B cell (primary cell): ENCODE data around the gene RHPN2. TPM values are rescaled to one million over a fixed set of nuclear protein-coding genes. Genes with fewer than 3 reads are reported as not detected.

Experiments used
- ATAC-seq: fragments of 200-7000 bp; cut with Tn5 transposase; one replicate; pipeline ENCODE4 v1.10.0; 2021; ENCODE audit warnings: low read depth, mild to moderate bottlenecking, moderate number of reproducible peaks, moderate library complexity
- CTCF ChIA-PET: fragments of 350-600 bp; sonication (Branson Sonifier 250); formaldehyde crosslinking; loops from one replicate; lab custom pipeline; 2021; ENCODE audit warnings: antibody characterized with exemption, inconsistent platforms; lab: Charles Lee
- POLR2A ChIA-PET: fragments of 350-600 bp; sonication (Branson Sonifier 250); formaldehyde crosslinking; loops from one replicate; lab custom pipeline; 2021; ENCODE audit warnings: antibody characterized with exemption; lab: Charles Lee
- DNase-seq: peaks from one replicate; pipeline ENCODE4 v3.0.0; 2013
- H2AFZ ChIP-seq: 2 replicates; pipeline ENCODE4 v1.6.1; 2012; ENCODE audit warnings: mild to moderate bottlenecking, low read depth, low read length; ENCODE audit not compliant: insufficient read depth, poor library complexity, severe bottlenecking
- H3K27ac ChIP-seq, 2 donors: 1 replicate in 1 of 2; 2 replicates in 1 of 2; pipeline ENCODE4 v1.5.1; 2012 to 2013; ENCODE audit warnings: low read length in 2 of 2, mild to moderate bottlenecking in 2 of 2, moderate library complexity in 1 of 2
- H3K27me3 ChIP-seq, 4 experiments: fragments of 200-600 bp in 1 of 4; sonication (generic) in 1 of 4; replicated peaks in 1 of 4; 1 replicate in 2 of 4; 2 replicates in 2 of 4; pipeline versions ENCODE4 v1.6.1 to v1.7.0; 2013 to 2016; ENCODE audit warnings: low read length in 3 of 4, mild to moderate bottlenecking in 2 of 4, mixed read lengths in 1 of 4, moderate library complexity in 1 of 4; ENCODE audit not compliant: insufficient read depth in 4 of 4, control insufficient read depth in 3 of 4; ENCODE audit errors: control extremely low read depth in 1 of 4
- H3K36me3 ChIP-seq, 2 experiments: replicated peaks in 1 of 2; 1 replicate in 1 of 2; 2 replicates in 1 of 2; pipeline versions ENCODE4 v1.6.1 to v1.7.1; 2013; ENCODE audit warnings: low read length in 1 of 2; ENCODE audit not compliant: insufficient read depth in 2 of 2, control insufficient read depth in 1 of 2; ENCODE audit errors: control extremely low read depth in 1 of 2, extremely low read depth in 1 of 2
- H3K4me1 ChIP-seq, 2 donors: fragments of 200-600 bp in 1 of 2; sonication (generic) in 1 of 2; 1 replicate in 1 of 2; 2 replicates in 1 of 2; pipeline versions ENCODE4 v1.5.1 to v1.6.1; 2013 to 2017; ENCODE audit warnings: low read length in 2 of 2; ENCODE audit not compliant: control insufficient read depth in 2 of 2, insufficient read depth in 2 of 2
- H3K4me2 ChIP-seq: replicated peaks from 2 replicates; pipeline ENCODE3; 2012; ENCODE audit warnings: mild to moderate bottlenecking, low read depth, low read length; ENCODE audit not compliant: poor library complexity, severe bottlenecking
- H3K4me3 ChIP-seq, 5 experiments: fragments of 200-600 bp in 1 of 5; sonication (generic) in 1 of 5; 1 replicate in 3 of 5; 2 replicates in 2 of 5; pipeline versions ENCODE4 v1.5.1 to v1.7.0; 2011 to 2016; ENCODE audit warnings: low read length in 4 of 5, mild to moderate bottlenecking in 4 of 5, low read depth in 2 of 5, control low read depth in 1 of 5, moderate library complexity in 1 of 5; ENCODE audit not compliant: insufficient read depth in 1 of 5; ENCODE audit errors: control extremely low read depth in 1 of 5, extremely low read depth in 1 of 5
- H3K79me2 ChIP-seq: fragments of 200-600 bp; sonication (generic); one replicate; pipeline ENCODE4 v1.6.0; 2016; ENCODE audit warnings: low read length; ENCODE audit not compliant: control insufficient read depth, insufficient read depth
- H3K9ac ChIP-seq: fragments of 200-600 bp; sonication (generic); 2 replicates; pipeline ENCODE4 v1.6.1; 2017; ENCODE audit warnings: mild to moderate bottlenecking, low read length, moderate library complexity
- H3K9me3 ChIP-seq, 3 donors: one replicate each; pipeline versions ENCODE4 v1.6.1 to v1.7.1; 2013; ENCODE audit warnings: low read length in 2 of 3; ENCODE audit not compliant: control insufficient read depth in 2 of 3, insufficient read depth in 1 of 3; ENCODE audit errors: control extremely low read depth in 1 of 3
- H4K20me1 ChIP-seq: 2 replicates; pipeline ENCODE4 v1.6.0; 2012; ENCODE audit warnings: mild to moderate bottlenecking, low read length; ENCODE audit not compliant: insufficient read depth, control insufficient read depth, poor library complexity, severe bottlenecking
- H3K27ac Mint-ChIP-seq: one replicate; pipeline ENCODE4 v1.8.0; 2021; ENCODE audit warnings: mixed read lengths
- H3K27me3 Mint-ChIP-seq: one replicate; pipeline ENCODE4 v1.8.0; 2021; ENCODE audit warnings: mixed read lengths
- H3K4me1 Mint-ChIP-seq: one replicate; pipeline ENCODE4 v1.8.0; 2021; ENCODE audit warnings: mixed read lengths
- H3K4me3 Mint-ChIP-seq: one replicate; pipeline ENCODE4 v1.8.0; 2021; ENCODE audit warnings: mixed read lengths
- H3K9me3 Mint-ChIP-seq: one replicate; pipeline ENCODE4 v1.8.0; 2022; ENCODE audit warnings: mixed read lengths; ENCODE audit not compliant: insufficient read depth
- CTCF ChIP-seq: fragments of 200-600 bp; IDR thresholded peaks from one replicate; pipeline ENCODE4 v1.8.0; 2022; ENCODE audit warnings: antibody characterized with exemption, mild to moderate bottlenecking
- EZH2 ChIP-seq: IDR thresholded peaks from 2 replicates; pipeline ENCODE4 v1.6.1; 2012; ENCODE audit warnings: borderline replicate concordance, low read depth, mild to moderate bottlenecking, moderate library complexity, low read length; ENCODE audit not compliant: insufficient read depth, poor library complexity, severe bottlenecking
- WGBS: methylation state at CpG from one replicate; pipeline ENCODE4 v1.1.5; 2013; ENCODE audit warnings: missing lambda C conversion rate; ENCODE audit not compliant: insufficient coverage; 5-methylcytosine and 5-hydroxymethylcytosine counted together
- intact Hi-C: fragments of 100-400 bp; cut with micrococcal nuclease; formaldehyde crosslinking; loops from one replicate; pipeline ENCODE4 v1.10.0; 2022
- polyA plus RNA-seq: library from polyadenylated mRNA; depleted of rRNA; stranded (reverse); fragments of >200 nt; gene quantifications from 2 replicates; pipeline ENCODE4 v1.2.3, GENCODE V29; 2012
- total RNA-seq, 2 donors: library from RNA; stranded (reverse); fragments of 120-200 nt in 1 of 2; gene quantifications; 1 replicate in 1 of 2; 2 replicates in 1 of 2; pipeline versions ENCODE4 v1.2.3 to v1.2.4, GENCODE V29; 2013 to 2022

The RHPN2 gene
- total and polyA plus RNA-seq, 2 donors (not counting 1 experiment from before 2014, with no cell fraction given), result 4.9 to 5.5 TPM

- no peaks in the 10 kb centered on the region for H3K9me3 ChIP-seq
- Mint-ChIP-seq H3K27me3 (no peaks in the 10 kb centered on the region), H3K27ac (peak overlapping the region; percentile 76), H3K9me3 (no peaks in the 10 kb centered on the region), H3K4me3 (peak overlapping the region; percentile 99), H3K4me1 (peaks cover 18% of the 10 kb centered on the region)
- CTCF ChIA-PET, result no interaction called here
- H3K79me2 ChIP-seq, result peaks cover 35% of the 10 kb centered on the region
- DNase-seq (peak; percentile 23), ATAC-seq (no peak)
- no peaks in the 10 kb centered on the region for H4K20me1 ChIP-seq
- no peaks in the 10 kb centered on the region for H3K27me3 ChIP-seq
- peaks cover 8 to 16% of the 10 kb centered on the region in 2 donors for H3K4me1 ChIP-seq
- H3K27ac ChIP-seq, result peak overlapping the region in 1 of 2 donors; percentile 92
- peak overlapping the region; percentile 88 for H3K4me2 ChIP-seq
- POLR2A ChIA-PET, result interaction anchor here (1.3 kb wide), 1 partner anchor 110 kb away, joined by 3 read pairs; the partner anchor contains the start of gene GPATCH1
- peaks cover 0 to 2% of the 10 kb centered on the region in 2 experiments for H3K36me3 ChIP-seq
- peak overlapping the region; percentile 92 for H2AFZ ChIP-seq
- peak overlapping the region; percentile 49 to 84 (median 80) for H3K4me3 ChIP-seq
- peak overlapping the region; percentile 71 for H3K9ac ChIP-seq
- 35% methylated on average over 20 of the region's 21 CpGs for WGBS
- intact Hi-C loops, result loop anchor here (5.0 kb wide), 3 partner anchors 91 to 564 kb away; partner anchors contain the start of genes DPY19L3, PDCD5 and RHPN2
- no peak for TF ChIP-seq EZH2
- no peak for TF ChIP-seq CTCF
These were observed 93.6 kb downstream of the RHPN2 start for GRCh38 chr19:32971012-32971595.

GRCh38 chr19:32969549-32969948 is 95.1 kb downstream of the RHPN2 start:
- Mint-ChIP-seq H3K9me3 (no peaks in the 10 kb centered on the region), H3K27ac (no peak overlapping the region), H3K4me3 (peak overlapping the region; percentile 52), H3K4me1 (peaks cover 18% of the 10 kb centered on the region), H3K27me3 (no peaks in the 10 kb centered on the region)
- ChIA-PET POLR2A (no interaction called here), CTCF (no interaction called here)
- peaks cover 35% of the 10 kb centered on the region for H3K79me2 ChIP-seq
- DNase-seq (no peak), ATAC-seq (no peak)
- H2AFZ ChIP-seq, result no peak overlapping the region
- peaks cover 2 to 6% of the 10 kb centered on the region in 2 experiments for H3K36me3 ChIP-seq
- H3K9ac ChIP-seq, result no peak overlapping the region
- no peak overlapping the region for H3K27ac ChIP-seq
- intact Hi-C loops, result no loop called here
- no peaks in the 10 kb centered on the region for H3K9me3 ChIP-seq
- H3K4me1 ChIP-seq, result peaks cover 8 to 16% of the 10 kb centered on the region in 2 donors
- H3K4me2 ChIP-seq, result no peak overlapping the region
- 97% methylated on average over 10 of the region's 10 CpGs for WGBS
- H3K27me3 ChIP-seq, result no peaks in the 10 kb centered on the region
- no peak overlapping the region for H3K4me3 ChIP-seq
- TF ChIP-seq EZH2 (no peak), CTCF (no peak)
- H4K20me1 ChIP-seq, result no peaks in the 10 kb centered on the region
